Lung (tissue), 12 donors: Measurements from ENCODE around the gene WFDC10A. TPM values are rescaled to one million over a fixed set of nuclear protein-coding genes. Genes with fewer than 3 reads are reported as not detected.

Experiments used
- ATAC-seq: fragments of 200-7000 bp; cut with Tn5 transposase; one replicate; pipeline ENCODE4 v1.9.1; 2020; ENCODE audit warnings: moderate number of reproducible peaks; ENCODE audit not compliant: insufficient read depth, low FRiP score
- DNase-seq, 3 donors: peaks; one replicate each; pipeline ENCODE4 v3.0.0-alpha.2; 2013 to 2017
- H3K27ac ChIP-seq, 2 donors: one replicate each; pipeline ENCODE4 v1.5.1; 2013; ENCODE audit warnings: mild to moderate bottlenecking in 2 of 2, moderate library complexity in 2 of 2, control low read depth in 1 of 2, inconsistent platforms in 1 of 2, low read depth in 1 of 2, low read length in 1 of 2
- H3K27me3 ChIP-seq, 3 donors: one replicate each; pipeline ENCODE4 v1.5.1; 2013; ENCODE audit warnings: low read length in 2 of 3; ENCODE audit not compliant: control insufficient read depth in 3 of 3, insufficient read depth in 3 of 3
- H3K36me3 ChIP-seq, 4 donors: one replicate each; pipeline ENCODE4 v1.5.1; 2013; ENCODE audit warnings: low read length in 4 of 4, mild to moderate bottlenecking in 1 of 4, moderate library complexity in 1 of 4; ENCODE audit not compliant: control insufficient read depth in 4 of 4, insufficient read depth in 4 of 4
- H3K4me1 ChIP-seq, 5 donors: one replicate each; pipeline ENCODE4 v1.5.1; 2013; ENCODE audit warnings: low read length in 5 of 5, mild to moderate bottlenecking in 2 of 5, moderate library complexity in 1 of 5; ENCODE audit not compliant: control insufficient read depth in 5 of 5, insufficient read depth in 5 of 5
- H3K4me3 ChIP-seq: one replicate; pipeline ENCODE4 v1.5.1; 2013; ENCODE audit warnings: mild to moderate bottlenecking, control low read depth, moderate library complexity
- H3K9ac ChIP-seq, 2 donors: one replicate each; pipeline ENCODE4 v1.5.1; 2013; ENCODE audit warnings: low read length in 2 of 2, control low read depth in 1 of 2; ENCODE audit not compliant: insufficient read depth in 1 of 2
- H3K9me3 ChIP-seq, 4 donors: one replicate each; pipeline ENCODE4 v1.5.1; 2013; ENCODE audit warnings: low read length in 3 of 4, mild to moderate bottlenecking in 1 of 4, moderate library complexity in 1 of 4; ENCODE audit not compliant: control insufficient read depth in 4 of 4, insufficient read depth in 3 of 4
- CTCF ChIP-seq: IDR thresholded peaks from 2 replicates; pipeline ENCODE4 v1.5.1; 2012; ENCODE audit warnings: mild to moderate bottlenecking; ENCODE audit errors: control extremely low read depth, extremely low read depth
- WGBS, 2 donors: extraction: QIAGEN DNeasy Blood & Tissue Kit; methylation state at CpG; one replicate each; pipeline ENCODE4 v1.1.7; 2013; 5-methylcytosine and 5-hydroxymethylcytosine counted together
- polyA plus RNA-seq, 2 donors: library from polyadenylated mRNA; stranded (reverse); fragments of 200-250 nt; gene quantifications; one replicate each; pipeline ENCODE4 v1.2.1, GENCODE V29; 2013
- total RNA-seq, 2 donors: library from RNA; depleted of rRNA in 1 of 2; stranded (reverse); fragments of >200 nt in 1 of 2; gene quantifications; one replicate each; pipeline ENCODE4 v1.2.1, GENCODE V29; 2014 to 2021
- donor health status: control.
- donor health status: control.
- donor health status: Bipolar disorder and iron deficiency.
- donor health status: healthy.
- donor health status: DM: yes; HTN: yes; CAD: no.

WFDC10A gene
- total and polyA plus RNA-seq, 4 donors, result not detected

DNA sequence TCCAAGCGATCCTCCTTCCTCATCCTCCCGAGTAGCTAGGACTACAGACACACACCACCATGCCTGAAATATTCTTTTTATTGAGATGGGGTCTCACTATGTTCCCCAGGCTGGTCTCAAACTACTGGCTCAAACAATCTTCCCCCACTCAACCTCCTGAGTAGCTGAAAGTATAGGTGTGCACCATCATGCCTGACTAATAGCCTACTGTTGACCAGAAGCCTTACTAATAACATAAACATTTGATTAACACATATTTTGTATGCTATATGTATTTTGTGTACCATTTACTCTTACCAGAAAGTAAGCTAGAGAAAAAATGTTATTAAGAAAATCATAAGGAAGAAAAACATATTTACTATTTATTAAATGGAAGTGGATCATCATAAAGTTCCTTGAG is 11.9 kb upstream of the WFDC10A start:
- no peaks in the 10 kb centered on the region for H3K27me3 ChIP-seq
- ATAC-seq (no peak), DNase-seq (no peak)
- 93 to 94% methylated on average over 2 of the region's 2 CpGs for WGBS, 2 donors
- H3K36me3 ChIP-seq, result no peaks in the 10 kb centered on the region
- no peak for TF ChIP-seq CTCF
- no peak overlapping the region for H3K4me3 ChIP-seq
- no peak overlapping the region for H3K27ac ChIP-seq
- H3K4me1 ChIP-seq, result no peaks in the 10 kb centered on the region
- H3K9me3 ChIP-seq, result no peaks in the 10 kb centered on the region
- no peak overlapping the region for H3K9ac ChIP-seq

- H3K4me1 ChIP-seq, result no peaks in the 10 kb centered on the region
- no peak overlapping the region for H3K4me3 ChIP-seq
- no peaks in the 10 kb centered on the region for H3K36me3 ChIP-seq
- H3K9me3 ChIP-seq, result no peaks in the 10 kb centered on the region
- no peak overlapping the region for H3K9ac ChIP-seq
- H3K27me3 ChIP-seq, result no peaks in the 10 kb centered on the region
- ATAC-seq (no peak), DNase-seq (no peak)
- no peak overlapping the region for H3K27ac ChIP-seq
- TF ChIP-seq CTCF, result no peak
- 88% methylated on average over 2 of the region's 2 CpGs for WGBS, 2 donors
Measured at GRCh38 chr20:45621593-45621992, 7.9 kb upstream of the WFDC10A start.

GRCh38 chr20:45626540-45626939 is 3.0 kb upstream of the WFDC10A start:
- no peaks in the 10 kb centered on the region for H3K36me3 ChIP-seq
- DNase-seq, result no peak
- H3K27ac ChIP-seq, result no peak overlapping the region
- H3K27me3 ChIP-seq, result no peaks in the 10 kb centered on the region
- H3K9ac ChIP-seq, result no peak overlapping the region
- no peak overlapping the region for H3K4me3 ChIP-seq
- no peaks in the 10 kb centered on the region for H3K4me1 ChIP-seq
- no peak for ATAC-seq
- TF ChIP-seq CTCF, result no peak
- H3K9me3 ChIP-seq, result no peaks in the 10 kb centered on the region
- 68 to 69% methylated on average over 2 of the region's 2 CpGs for whole genome bisulfite sequencing, 2 donors

DNA sequence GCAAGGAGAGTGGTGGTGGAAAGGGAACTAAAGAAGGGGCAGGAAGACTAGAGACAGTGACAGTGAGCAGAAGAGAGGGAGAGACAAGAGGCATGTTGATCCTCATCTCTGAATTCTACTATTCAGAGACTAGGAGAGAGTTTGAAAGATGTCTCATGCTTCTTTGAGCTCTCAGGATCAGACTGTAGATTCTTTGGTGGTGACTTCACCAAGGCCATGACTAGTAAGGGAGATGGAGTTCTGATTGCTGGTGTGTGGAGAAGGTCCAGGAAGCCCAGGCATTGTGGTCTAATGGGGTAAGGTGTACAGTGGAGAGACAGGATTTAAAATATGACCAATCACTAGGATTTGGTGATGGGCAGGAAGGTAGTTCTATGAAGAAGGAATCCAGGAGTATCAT is 832 bp downstream of the WFDC10A start:
- H3K27ac ChIP-seq, result no peak overlapping the region
- H3K36me3 ChIP-seq, result no peaks in the 10 kb centered on the region
- no peaks in the 10 kb centered on the region for H3K9me3 ChIP-seq
- ATAC-seq, result no peak
- no peak for DNase-seq
- H3K4me1 ChIP-seq, result no peaks in the 10 kb centered on the region
- no peak overlapping the region for H3K9ac ChIP-seq
- no peak for TF ChIP-seq CTCF
- H3K4me3 ChIP-seq, result no peak overlapping the region
- H3K27me3 ChIP-seq, result no peaks in the 10 kb centered on the region
